ENCODE data around the gene PECR.
A peak's percentile ranks its signal among the peaks of the same experiment; 100 is the strongest.

The PECR gene

DNA sequence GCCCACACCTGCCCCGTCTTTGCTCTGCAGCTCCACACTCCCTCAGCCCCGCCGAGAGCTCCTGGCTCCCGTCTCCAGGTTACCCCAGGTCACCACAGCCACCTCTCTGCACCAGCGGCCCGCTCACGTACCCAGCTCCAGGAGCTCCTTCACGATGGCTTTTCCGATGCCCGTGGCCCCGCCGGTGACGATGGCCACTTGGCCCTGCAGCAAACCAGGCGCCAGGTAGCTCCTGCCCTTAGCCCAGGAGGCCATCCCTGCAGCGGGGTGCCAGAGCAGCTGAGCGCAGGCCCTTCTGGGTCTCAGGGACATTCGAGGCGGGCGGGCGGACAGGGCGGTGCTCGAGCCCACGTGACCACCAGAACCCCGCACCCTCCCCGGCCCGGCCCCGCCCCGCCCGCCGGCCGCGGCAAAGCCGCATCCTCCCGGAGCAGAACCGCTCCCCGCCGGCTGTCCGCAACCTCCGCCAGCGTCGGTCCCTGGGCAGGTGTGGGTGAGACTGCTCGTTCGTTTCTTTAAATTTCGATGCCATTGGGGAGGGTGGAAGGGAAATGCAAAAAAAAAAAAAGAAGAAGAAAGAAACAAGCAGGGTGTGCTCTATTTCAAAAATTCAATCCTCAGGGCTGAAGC, at the start of gene PECR, which contains the start of gene TMEM169:
PECR (minus strand) TSS at position 323 of the 630 bp plus-strand sequence; CDS start at position 255, 68 bp downstream.
TMEM169 (plus strand) TSS at position 433 of the 630 bp plus-strand sequence. CDS start 14,045 bp downstream, outside the sequence.
- DNase-seq (ENCODE audit: low read depth) = peak; percentile 54

DNA sequence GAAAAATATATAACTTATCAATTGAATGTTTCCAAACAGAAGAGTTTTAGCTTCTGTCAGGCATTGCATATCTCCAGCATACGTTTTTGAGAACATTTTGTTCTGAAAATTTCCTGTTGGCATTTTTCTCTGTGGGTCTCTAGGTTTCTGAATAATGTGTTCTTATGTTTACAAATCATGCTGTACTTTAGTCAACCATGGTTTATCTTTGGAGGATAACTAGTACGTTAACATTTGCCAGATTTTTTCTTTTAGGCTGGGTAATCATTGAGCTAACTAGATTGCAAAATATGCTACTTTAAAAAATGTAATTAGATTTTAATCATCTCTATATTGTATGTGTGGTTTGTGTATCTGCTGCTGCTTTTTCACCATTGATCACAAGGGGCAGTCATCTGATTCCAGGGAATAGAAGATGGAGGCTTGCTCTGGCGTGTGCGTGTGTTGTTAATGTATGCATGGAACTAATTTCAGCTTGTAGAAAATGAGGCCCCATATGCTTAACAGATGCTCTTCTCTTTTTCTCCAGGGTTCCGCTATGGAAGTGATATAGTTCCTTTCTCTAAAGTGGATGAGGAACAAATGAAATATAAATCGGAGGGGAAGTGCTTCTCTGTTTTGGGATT, 48.9 kb upstream of the PECR start:
- peak; percentile 80 for DNase-seq (ENCODE audit: low read depth)

DNA sequence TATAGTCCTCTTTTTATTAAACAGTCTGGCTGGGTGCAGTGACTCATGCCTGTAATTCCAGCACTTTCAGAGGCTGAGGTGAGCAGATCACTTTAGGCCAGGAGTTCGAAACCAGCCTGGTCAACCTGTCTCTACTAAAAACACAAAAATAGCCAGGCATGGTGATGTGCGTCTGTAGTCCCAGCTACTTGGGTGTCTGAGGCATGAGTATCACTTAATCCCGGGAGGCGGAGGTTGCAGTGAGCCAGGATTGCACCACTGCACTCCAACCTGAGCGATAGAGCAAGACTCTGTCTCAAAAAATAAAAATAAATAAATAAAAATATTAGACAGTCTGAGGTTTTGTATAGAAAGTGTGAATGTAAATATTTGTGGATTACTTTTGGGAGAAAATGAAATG, 45.3 kb upstream of the PECR start:
- DNase-seq (ENCODE audit: low read depth) = no peak

DNA sequence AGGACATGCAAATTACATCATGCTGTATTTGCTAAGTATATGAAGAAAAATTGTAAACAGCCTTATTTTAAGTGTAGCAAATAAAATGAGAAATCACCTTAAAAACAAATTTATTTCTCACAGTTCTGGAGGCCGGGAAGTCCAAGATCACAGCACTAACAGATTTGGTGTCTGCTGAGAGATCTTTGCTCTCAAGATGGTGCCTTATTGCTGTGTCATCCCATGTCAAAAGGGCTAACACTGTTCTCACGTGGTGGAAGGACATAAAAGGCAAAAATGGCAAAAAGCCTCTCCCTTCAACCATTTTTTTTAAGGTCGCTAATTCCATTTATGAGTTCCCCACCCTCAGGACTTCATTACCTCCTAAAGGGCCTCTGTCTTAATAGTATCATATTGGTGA, 39.6 kb upstream of the PECR start:
- no peak for DNase-seq (ENCODE audit: low read depth)

DNA sequence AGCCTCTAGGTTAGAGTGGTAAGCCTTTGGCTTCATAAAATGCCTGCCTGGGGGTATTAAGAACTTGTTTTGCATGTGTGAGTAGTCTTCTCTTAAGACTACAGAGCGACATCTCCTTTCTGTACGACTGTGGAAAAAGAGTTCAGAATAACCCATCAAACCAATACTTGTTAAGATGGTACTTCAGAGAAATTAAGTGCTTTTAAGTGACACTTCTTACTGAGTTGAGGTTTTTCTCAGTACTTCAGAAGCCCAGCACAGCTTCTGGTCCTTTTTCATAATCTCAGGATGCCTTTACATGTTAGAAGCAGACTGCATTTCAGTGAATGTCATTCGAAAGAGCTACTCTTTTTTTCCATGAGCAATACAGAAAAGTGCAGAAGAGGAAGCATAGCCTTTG, 38.4 kb upstream of the PECR start:
- no peak for DNase-seq (ENCODE audit: low read depth)

DNA sequence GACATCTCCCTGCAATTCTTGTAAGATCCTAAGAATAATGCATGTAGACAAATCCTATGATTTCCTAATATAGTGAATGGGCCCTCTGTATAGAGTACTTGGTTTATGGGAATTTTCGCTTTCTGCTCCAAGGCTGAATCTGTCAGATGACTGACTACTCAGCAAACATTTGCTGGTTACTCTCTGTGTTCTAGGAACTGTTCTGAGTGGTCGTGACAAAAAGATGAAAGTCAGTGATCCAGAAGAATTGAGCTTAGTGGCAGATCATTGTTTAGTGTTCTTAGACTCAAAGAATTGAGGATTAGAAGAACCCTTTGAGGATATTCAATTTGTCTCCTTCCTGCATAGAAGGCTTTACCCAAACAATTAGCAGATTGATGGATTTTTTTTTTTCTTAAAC, 37.5 kb upstream of the PECR start:
- no peak for DNase-seq (ENCODE audit: low read depth)

DNA sequence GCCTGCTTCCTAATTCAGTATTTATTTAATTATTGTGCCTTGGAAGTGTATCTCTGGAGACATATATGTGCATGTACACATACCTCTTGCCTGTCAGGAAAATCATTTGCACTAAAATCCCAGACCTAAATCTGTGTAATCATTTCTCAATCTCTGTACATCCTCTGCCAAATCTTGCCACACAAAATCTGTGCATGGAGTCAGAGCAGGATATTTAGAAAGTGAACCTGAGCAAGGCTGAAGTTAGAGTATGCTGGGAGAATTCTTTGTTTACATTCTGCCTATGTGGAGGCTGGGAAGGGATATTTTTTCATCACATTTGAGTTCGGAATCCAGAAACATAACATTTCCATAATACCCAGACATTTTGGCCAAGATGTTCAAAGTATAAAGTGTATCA, 36.9 kb upstream of the PECR start:
- DNase-seq (ENCODE audit: low read depth) = peak; percentile 63

DNA sequence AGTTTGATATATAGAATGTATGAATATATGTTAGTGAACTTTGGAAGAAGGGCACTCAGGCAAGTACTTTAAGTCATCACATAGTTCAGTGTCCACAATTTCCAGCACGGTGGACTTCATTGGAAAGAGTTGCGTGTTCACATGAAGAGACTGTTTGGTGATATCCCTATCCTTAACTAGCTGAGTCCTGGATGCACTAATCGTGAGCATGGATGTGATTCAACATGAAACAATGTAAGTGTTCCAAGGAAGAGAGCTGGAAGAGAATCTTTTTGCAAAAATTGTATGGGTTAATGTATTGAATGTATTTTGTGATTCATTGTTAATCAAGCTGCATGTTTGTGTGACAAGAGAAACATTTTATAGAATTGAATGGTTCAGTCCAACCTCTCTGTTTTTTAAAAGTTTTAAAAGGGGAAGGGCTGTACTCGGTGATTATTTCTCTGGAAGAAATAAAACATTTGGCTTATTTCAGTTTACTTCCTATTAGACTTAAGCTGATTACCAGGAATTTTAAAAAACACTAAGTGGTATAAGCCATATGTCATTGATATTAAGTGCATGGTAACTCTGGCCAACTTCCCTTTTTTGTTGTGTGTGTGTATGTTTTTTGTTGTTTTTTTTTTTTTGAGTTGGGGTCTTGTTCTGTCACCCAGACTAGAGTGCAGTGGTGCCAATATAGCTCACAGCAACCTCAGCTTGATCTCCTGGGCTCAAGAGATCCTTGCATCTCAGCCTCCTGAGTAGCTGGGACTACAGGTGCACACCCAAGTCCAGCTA, 36.1 kb upstream of the PECR start:
- DNase-seq (ENCODE audit: low read depth) = no peak

DNA sequence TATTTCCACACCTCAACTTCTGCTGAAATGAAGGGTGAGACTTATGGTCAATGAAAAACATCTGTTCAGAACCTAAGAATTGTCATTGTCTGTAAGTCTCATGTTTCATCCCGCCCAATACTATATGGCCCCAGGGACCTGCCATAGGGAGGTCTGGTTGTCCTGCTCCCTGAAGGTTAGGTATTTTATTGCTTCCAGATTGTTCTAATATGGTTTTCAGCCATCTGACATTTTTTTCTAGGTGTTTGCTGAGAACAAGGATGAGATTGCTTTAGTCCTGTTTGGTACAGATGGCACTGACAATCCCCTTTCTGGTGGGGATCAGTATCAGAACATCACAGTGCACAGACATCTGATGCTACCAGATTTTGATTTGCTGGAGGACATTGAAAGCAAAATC, 34.8 kb upstream of the PECR start:
- peak; percentile 44 for DNase-seq (ENCODE audit: low read depth)

DNA sequence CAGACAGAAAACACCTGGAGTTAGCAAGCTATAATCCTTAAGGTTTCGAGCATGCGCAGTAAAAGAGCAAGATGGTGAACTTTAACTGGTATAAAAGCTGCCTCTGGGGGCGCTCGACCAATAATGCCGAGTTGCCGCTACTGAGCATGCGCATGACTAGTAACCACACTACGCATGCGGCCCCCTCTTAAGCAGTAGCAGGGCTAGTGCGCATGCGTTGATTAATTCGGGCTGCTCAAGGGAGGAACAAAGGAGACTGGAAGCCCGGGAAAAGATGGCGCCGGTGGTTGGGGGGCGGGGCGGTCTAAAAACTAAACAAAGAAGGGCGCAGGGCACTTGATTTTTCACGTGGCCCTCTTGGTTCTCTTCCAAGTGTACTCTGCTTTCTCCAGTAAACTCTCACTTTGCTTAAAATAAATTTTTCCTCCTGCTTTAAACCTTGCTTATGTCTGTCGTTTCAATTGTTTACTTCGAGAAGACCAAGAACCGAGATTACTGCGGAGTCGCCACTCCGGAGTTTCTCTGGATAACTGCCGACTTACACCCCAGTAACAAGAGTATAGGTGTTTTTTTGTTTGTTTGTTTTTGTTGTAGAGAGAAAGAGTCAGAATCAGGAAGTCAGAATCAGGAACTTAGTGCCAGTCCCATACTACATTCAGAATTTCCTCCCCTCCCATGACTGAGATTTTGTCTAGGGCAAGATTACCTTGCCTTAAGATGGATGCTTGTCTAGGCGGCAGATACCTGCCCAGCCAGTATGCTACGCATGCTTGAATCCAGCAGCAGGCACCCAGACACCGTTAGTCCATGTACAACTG, 33.3 kb upstream of the PECR start:
- DNase-seq (ENCODE audit: low read depth) = peak; percentile 98

DNA sequence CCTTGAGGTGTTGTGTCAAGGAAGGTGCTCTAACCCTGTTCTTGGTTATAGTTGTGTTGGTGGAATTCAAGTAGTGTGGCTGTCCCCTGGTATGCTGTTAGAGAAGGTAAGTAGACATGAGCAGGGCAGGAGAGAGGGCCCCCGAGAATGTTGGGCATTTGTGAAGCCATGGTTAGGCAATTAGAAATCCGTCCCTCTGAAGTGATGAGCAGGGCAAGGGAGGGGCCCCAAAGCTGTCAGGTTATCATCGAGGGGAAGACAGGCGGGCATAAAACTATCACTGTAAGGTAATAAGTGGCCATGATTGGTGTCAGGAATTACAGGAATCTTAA, 32.7 kb upstream of the PECR start:
- DNase-seq (ENCODE audit: low read depth) = no peak

DNA sequence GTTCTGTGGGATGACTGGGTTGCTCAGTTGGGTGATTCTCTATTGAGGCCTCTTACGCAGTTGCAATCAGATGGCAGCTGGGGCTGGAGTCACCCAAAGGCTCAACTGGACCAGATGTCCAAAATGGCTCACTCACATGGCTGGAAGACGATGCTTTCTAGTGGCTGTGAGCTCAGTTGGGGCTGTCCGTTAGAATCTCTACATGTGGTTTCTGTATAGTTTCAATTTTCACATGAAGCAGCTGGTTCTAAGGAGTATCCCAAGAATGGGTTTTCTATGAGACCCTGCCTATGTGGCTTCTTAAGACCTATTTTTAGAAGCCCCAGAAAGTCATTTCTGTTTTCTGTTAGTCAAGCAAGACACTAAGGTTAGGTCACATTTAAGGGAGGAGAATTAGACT, 32.0 kb upstream of the PECR start:
- no peak for DNase-seq (ENCODE audit: low read depth)

DNA sequence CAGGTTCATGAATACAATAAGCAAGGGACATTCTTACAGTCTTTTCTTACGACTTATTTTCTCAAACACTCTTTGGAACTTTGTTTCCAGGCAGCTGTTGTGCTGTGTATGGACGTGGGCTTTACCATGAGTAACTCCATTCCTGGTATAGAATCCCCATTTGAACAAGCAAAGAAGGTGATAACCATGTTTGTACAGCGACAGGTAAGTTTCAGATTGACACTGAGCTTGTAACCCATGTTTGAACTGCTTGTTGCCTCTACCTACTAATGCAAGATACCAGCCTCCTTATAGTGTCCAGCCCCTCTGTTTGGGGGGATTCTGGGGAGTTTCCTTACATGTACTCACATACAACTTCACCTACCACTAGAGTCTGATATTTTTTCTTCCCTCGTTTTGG, 31.3 kb upstream of the PECR start:
- no peak for DNase-seq (ENCODE audit: low read depth)

DNA sequence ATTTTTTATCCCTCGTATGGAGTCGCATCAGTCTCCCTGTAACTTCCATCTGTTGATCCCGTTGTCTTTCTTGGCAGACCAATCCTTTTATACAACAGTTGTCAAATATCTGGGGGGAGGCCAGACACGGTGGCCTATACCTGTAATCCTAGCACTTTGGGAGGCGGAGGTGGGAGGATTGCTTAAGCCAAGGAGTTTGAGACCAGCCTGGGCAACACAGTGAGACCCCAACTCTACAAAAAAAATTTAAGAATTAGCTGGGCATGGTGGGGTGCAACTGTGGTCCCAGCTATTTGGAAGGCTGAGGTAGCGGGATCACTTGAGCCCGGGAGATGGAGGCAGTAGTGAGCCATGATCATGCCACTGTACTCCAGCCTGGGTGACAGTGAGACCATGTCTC, 29.5 kb upstream of the PECR start:
- no peak for DNase-seq (ENCODE audit: low read depth)

DNA sequence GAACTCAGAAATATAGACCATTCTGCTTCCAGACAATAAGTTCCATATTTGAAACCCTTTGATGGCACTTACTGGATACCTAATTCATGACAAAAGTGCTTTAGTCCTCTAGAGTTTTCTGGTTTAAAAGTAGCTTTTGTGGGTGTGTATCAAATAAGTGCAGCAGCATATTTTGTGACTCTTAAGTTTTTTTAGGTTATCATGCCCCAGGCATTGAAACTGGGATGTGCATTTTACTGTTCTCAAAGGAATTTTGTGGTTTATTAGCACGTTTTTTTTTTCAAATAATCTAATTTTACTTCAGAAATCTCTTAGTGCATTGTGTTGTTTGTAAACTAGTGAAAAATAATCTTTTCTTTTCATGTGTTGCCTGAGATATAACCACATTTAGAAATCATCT, 29.0 kb upstream of the PECR start:
- no peak for DNase-seq (ENCODE audit: low read depth)

DNA sequence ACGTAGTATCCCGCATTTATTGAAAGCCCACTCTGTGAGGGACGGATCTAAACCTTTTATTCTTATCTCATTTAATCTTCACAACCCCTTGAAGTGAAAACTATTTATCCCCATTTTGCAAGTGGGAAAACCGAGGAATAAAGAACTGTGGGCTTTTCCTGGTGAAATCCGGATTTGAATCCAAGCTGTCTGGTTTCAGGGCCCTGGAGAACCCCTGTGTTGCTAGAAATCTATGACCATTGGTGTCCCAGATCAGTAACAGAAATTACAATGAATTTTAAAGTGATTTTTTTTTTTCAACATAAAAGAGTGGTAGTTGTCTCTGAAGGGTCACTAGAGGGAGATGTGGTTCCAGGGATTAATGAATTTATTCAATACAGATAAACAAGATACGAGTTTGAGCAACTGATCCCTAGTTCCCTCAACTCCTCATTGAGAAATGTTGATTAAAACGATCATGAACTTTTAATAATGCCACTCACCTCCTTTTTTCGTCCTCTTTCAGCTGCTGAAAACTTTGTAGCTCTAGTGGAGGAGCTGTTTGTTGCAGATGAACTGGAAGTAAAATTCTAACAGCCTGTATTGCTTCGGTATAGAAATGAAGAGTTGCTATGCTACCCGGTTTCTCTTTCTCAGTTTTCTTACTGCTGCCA, 28.5 kb upstream of the PECR start:
- peak; percentile 72 for DNase-seq (ENCODE audit: low read depth)

DNA sequence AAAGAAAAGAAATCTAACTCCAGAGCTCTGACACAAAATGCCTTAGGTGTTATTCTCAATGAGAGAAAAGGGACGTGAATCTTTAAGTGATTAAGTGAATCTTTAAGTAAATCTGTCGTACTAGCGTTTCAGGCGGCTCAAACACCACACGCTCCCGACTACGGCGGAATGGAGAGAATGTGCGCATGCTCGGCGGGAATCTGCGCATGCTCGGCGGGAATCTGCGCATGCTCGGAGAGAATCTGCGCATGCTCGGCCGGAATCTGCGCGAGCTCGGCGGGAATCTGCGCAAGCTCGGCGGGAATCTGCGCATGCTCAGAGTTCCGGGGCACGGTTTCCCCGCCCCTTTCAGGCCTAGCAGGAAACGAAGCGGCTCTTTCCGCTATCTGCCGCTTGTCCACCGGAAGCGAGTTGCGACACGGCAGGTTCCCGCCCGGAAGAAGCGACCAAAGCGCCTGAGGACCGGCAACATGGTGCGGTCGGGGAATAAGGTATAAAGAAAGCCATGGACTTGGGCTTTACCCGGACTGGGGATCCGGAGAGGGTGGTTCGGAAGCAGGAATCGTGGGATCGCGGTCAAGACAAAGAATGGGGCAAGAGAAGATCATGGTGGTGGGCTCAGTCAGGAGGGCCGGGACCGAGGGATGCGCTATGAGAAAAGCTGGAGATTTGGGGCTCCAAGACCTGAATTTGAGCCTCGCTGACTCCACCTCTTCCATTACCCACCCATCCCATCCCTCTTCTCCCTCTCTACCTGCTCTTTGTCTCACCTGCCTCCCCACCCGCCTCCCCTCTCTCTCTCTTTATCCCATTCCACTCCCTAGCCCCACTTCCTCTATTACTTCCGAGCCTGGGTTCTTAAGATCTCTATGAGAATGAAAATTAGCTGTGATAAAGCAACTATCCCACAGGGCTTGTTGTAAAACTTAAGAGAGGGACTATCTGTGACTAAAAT, 27.6 kb upstream of the PECR start, which contains the start of gene XRCC5:
XRCC5 (plus strand) TSS at position 382 of the 955 bp plus-strand sequence; CDS start at position 471, 89 bp downstream.
- DNase-seq (ENCODE audit: low read depth) = peak; percentile 96

DNA sequence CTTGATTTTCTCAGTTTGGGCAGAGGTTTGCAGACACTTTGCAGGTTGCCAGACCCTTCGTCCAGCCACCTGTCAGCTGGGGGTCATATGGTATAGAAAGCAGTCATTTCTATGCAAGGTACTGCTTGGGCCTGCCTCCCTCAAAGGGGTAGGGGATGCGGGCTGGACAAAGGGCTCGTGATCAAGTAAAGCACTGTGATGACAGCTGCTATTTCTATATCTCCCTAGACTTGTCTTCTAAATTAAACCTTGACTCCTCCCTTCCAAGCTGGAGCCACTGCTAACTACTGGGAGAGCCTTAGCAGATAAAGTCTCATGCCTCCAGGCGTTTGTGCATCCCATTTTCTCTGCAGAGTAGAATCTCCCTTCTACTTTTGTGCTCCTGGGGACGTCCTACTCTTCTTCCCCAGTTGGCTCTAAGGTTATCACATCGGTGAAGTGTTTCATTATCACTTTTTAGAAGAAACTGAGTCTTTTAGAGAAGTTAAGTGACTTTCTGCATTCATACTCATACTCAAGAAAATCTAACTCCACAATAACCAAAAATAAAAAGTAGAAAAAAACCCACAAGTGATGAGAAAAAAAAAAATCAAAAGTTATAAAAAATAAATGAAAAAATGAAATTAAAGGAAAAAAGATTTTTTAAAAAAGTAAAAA, 26.8 kb upstream of the PECR start:
- no peak for DNase-seq (ENCODE audit: low read depth)

DNA sequence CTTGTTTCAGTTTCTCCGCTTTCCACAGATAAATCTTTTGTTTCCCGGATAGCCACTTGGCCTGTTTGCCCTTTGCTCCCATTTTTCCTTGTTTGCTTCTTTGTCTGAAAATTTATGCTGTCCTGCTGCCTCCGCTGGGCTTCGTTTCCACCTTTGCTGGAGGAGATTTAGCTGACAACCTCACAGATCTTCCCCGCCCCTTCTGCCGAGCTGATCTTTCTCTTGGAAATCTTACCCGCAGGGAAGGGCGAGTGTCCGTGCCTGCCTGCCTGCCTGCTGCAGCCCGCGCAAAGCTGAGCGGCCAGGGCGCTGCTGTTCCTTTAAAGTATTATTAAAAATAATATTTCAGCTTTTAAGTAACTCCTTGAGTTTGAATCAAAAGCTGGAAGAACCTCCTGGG, 26.2 kb upstream of the PECR start:
- no peak for DNase-seq (ENCODE audit: low read depth)

DNA sequence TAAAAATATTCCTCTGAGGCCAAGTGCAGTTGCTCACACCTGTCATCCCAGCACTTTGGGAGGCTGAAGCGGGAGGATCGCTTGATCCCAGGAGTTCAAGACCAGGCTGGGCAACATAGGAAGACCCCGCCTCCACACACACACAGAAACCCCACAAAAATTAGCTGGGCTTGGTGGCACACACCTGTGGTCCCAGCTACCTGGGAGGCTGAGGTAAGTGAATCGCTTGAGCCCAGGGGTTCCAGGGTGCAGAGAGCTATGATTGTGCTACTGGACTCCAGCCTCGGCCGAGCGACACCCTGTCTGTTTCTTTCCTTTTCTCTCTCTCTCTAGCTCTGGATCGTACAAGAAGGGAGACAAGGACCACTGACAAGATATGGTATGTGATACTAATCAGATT, 25.7 kb upstream of the PECR start:
- no peak for DNase-seq (ENCODE audit: low read depth)

Measured in fibroblast of gingiva (primary cell).